CD4-positive, CD25-positive, alpha-beta regulatory T cell (primary cell): ENCODE results near the gene SLC38A6. TPM values are rescaled to one million over a fixed set of nuclear protein-coding genes. Genes with fewer than 3 reads are reported as not detected.

Experiments
- ATAC-seq, 2 donors: fragments of 150-1000 bp; cut with Tn5 transposase; one replicate each; pipeline ENCODE4 v1.10.0; 2021; ENCODE audit warnings: low read depth in 2 of 2, moderate number of reproducible peaks in 2 of 2, moderate library complexity in 1 of 2
- DNase-seq, 3 donors: peaks; one replicate each; pipeline versions ENCODE4 v3.0.0 to v3.0.0-alpha.2; 2012 to 2022; ENCODE audit warnings: mixed read lengths in 1 of 3
- H3K27ac ChIP-seq: one replicate; pipeline ENCODE4 v1.7.0; 2013; ENCODE audit warnings: mild to moderate bottlenecking, low read length; ENCODE audit not compliant: insufficient read depth, poor library complexity, severe bottlenecking
- H3K27me3 ChIP-seq: one replicate; pipeline ENCODE4 v1.7.0; 2013; ENCODE audit warnings: low read length; ENCODE audit not compliant: control insufficient read depth, insufficient read depth
- H3K36me3 ChIP-seq: one replicate; pipeline ENCODE4 v1.7.0; 2013; ENCODE audit warnings: mild to moderate bottlenecking, low read length, moderate library complexity; ENCODE audit not compliant: control insufficient read depth, insufficient read depth
- H3K4me1 ChIP-seq: 2 replicates; pipeline ENCODE4 v1.7.0; 2013; ENCODE audit warnings: mild to moderate bottlenecking, low read length; ENCODE audit not compliant: insufficient read depth, control insufficient read depth, poor library complexity, severe bottlenecking
- H3K4me3 ChIP-seq: one replicate; pipeline ENCODE4 v1.7.0; 2013; ENCODE audit warnings: low read depth, mild to moderate bottlenecking, low read length, moderate library complexity
- H3K9me3 ChIP-seq, 2 experiments: 1 replicate in 1 of 2; 2 replicates in 1 of 2; pipeline ENCODE4 v1.7.0; 2013; ENCODE audit warnings: low read length in 2 of 2, mild to moderate bottlenecking in 1 of 2, moderate library complexity in 1 of 2; ENCODE audit not compliant: control insufficient read depth in 2 of 2
- H3K27ac Mint-ChIP-seq, 3 donors: one replicate each; pipeline ENCODE4 v1.8.0; 2020 to 2022; ENCODE audit warnings: mild to moderate bottlenecking in 3 of 3, mixed read lengths in 3 of 3, moderate library complexity in 2 of 3
- H3K27me3 Mint-ChIP-seq: one replicate; pipeline ENCODE4 v1.8.0; 2022; ENCODE audit warnings: mild to moderate bottlenecking, mixed read lengths
- H3K36me3 Mint-ChIP-seq: one replicate; pipeline ENCODE4 v1.8.0; 2020; ENCODE audit warnings: mixed read lengths
- H3K4me1 Mint-ChIP-seq, 4 donors: one replicate each; pipeline ENCODE4 v1.8.0; 2020 to 2022; ENCODE audit warnings: mixed read lengths in 4 of 4, mild to moderate bottlenecking in 1 of 4
- H3K4me3 Mint-ChIP-seq, 4 donors: one replicate each; pipeline ENCODE4 v1.8.0; 2020 to 2022; ENCODE audit warnings: mild to moderate bottlenecking in 4 of 4, mixed read lengths in 4 of 4, moderate library complexity in 3 of 4
- H3K9me3 Mint-ChIP-seq, 7 donors: one replicate each; pipeline ENCODE4 v1.8.0; 2020 to 2022; ENCODE audit warnings: mixed read lengths in 7 of 7, mild to moderate bottlenecking in 3 of 7, moderate library complexity in 2 of 7
- polyA plus RNA-seq, 4 donors: library from polyadenylated mRNA; unstranded; fragments of 300-500 nt; fragmentation: Illumina TruSeq; gene quantifications; one replicate each; pipeline ENCODE4 v1.2.3, GENCODE V29; 2021
- total RNA-seq: library from RNA; stranded (reverse); gene quantifications from one replicate; pipeline ENCODE4 v1.2.3, GENCODE V29; 2022

SLC38A6 gene
- total and polyA plus RNA-seq, 5 donors from 2014 or later: 6.3 to 13.8 (median 9.4) TPM

DNA sequence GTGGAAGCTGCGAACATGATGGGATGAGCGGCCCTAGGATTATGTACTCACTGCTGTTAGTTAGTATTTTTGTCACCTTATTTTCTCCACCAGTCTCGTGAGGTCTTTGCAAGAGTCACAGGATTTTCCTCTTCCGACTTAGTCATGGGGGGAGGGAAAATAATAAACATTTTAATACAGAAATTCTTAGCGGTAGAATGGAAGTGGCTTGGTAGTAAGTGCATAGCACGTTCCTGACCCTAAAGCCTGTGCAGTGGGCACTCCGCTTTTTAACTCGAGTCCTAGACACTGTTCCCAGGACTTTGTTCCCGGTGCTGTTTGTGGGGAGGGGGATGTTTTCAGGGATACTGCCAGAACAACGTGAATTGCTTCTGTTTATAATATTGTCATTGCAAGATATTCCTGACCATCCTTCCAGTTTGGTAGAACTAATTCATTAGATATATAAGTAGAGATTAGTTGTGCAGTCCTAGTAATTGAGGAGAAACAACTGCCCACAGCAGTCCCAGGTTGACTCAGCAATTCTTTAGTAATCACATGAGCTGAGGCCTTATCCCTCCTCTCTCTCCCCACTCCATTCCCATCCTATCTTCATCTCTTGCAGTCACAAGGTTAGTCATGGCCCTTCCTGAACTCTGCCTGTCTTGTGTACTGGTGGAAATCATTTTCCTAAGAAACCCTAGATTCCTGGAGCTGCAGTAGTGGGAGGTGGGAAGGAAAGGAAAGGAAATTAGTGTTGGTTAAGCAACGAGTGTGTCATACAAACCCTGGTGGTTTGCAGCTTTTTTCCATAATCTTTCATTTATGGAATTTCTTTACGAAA, 799 bp downstream of the SLC38A6 start:
- Histone ChIP-seq H3K27ac (peak overlapping the region; percentile 92), H3K27me3 (no peaks in the 10 kb centered on the region), H3K36me3 (peaks cover 10% of the 10 kb centered on the region), H3K9me3 (no peaks in the 10 kb centered on the region), H3K4me3 (peak overlapping the region; percentile 90), H3K4me1 (peaks cover 26% of the 10 kb centered on the region)
- Mint-ChIP-seq H3K27me3 (no peaks in the 10 kb centered on the region), H3K36me3 (peaks cover 15% of the 10 kb centered on the region), H3K4me3 (no peak overlapping the region), H3K27ac (no peak overlapping the region), H3K9me3 (no peaks in the 10 kb centered on the region), H3K4me1 (peaks cover 19 to 36% (median 25%) of the 10 kb centered on the region in 4 donors)
- DNase-seq (peak in 1 of 3 donors; percentile 17), ATAC-seq (peak in 1 of 2 donors; percentile 1)

DNA sequence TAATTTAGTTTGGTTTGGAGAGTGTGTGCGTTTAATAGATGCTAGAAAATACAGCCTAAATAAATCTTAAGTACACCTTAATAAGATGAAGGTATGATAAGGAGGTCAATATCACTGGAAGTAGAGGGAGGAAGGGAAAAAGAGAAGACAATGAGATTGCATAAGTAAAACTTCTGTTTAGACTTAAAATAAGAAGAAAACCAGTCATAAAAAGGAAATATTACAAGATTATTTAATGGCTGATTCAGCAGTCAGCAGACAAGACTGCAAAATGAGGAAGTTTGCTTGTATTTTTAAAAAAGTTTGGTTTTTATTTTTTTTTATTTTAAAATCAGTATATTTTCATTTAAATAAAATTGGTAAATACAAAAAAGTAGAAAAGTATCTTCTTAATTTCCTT, 3.2 kb downstream of the SLC38A6 start:
- no peaks in the 10 kb centered on the region for H3K27me3 ChIP-seq
- H3K36me3 ChIP-seq: peaks cover 27% of the 10 kb centered on the region
- H3K9me3 ChIP-seq: no peaks in the 10 kb centered on the region
- H3K27ac Mint-ChIP-seq: no peak overlapping the region
- peaks cover 15% of the 10 kb centered on the region for H3K36me3 Mint-ChIP-seq
- DNase-seq (no peak), ATAC-seq (no peak)
- peaks cover 22% of the 10 kb centered on the region for H3K4me1 ChIP-seq
- H3K4me3 ChIP-seq: no peak overlapping the region
- H3K27me3 Mint-ChIP-seq: no peaks in the 10 kb centered on the region
- H3K27ac ChIP-seq: no peak overlapping the region
- H3K9me3 Mint-ChIP-seq: no peaks in the 10 kb centered on the region
- peaks cover 11 to 17% (median 15%) of the 10 kb centered on the region in 4 donors for H3K4me1 Mint-ChIP-seq
- no peak overlapping the region for H3K4me3 Mint-ChIP-seq

DNA sequence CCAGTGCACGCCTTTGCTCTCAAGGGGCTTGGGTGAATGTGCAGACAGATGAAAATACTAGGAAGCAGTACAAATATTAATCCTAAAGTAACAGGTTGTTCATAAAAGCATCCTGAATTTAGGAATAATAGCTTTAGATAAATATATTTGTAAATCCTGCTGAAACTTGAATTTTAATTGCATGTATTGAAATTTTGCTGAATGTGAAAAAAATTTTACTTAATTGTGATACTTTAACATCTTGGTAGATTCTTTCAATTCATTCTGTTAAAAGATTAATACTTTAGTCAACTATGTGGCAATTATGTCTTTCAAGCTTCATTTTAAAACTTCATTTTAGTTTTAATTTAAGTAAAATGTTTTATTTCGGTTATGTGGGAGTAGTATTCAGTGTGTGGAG, 5.5 kb downstream of the SLC38A6 start:
- H3K36me3 ChIP-seq: peaks cover 35% of the 10 kb centered on the region
- no peak overlapping the region for H3K27ac Mint-ChIP-seq
- peaks cover 10% of the 10 kb centered on the region for H3K4me1 ChIP-seq
- no peaks in the 10 kb centered on the region for H3K9me3 Mint-ChIP-seq
- DNase-seq: no peak
- no peaks in the 10 kb centered on the region for H3K27me3 ChIP-seq
- H3K9me3 ChIP-seq: no peaks in the 10 kb centered on the region
- no peak overlapping the region for H3K27ac ChIP-seq
- H3K4me1 Mint-ChIP-seq: peaks cover 12 to 16% (median 14%) of the 10 kb centered on the region in 4 donors
- no peak for ATAC-seq
- peaks cover 20% of the 10 kb centered on the region for H3K36me3 Mint-ChIP-seq
- H3K4me3 Mint-ChIP-seq: no peak overlapping the region
- no peak overlapping the region for H3K4me3 ChIP-seq
- H3K27me3 Mint-ChIP-seq: no peaks in the 10 kb centered on the region

DNA sequence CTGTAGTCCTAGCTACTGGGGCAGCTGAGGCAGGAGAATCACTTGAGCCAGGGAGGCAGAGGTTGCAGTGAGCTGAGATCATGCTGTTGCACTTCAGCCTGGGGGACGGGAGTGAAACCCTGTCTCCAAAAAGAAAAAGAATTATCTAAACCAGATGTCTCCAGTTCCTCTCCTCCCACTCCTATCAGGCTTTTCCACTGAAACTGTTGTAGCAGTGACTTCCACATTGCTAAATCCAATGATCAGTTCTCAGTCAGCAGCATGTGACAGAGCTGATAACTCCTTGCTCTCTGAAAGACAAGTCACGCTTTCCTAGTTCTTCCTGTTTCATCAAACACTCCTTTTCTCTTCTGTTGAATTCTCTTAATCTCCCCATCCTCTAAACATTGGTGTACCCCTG, 8.6 kb downstream of the SLC38A6 start:
- Mint-ChIP-seq H3K27me3 (no peaks in the 10 kb centered on the region), H3K36me3 (peaks cover 32% of the 10 kb centered on the region), H3K4me1 (peaks cover 11 to 16% (median 12%) of the 10 kb centered on the region in 4 donors), H3K4me3 (no peak overlapping the region), H3K9me3 (no peaks in the 10 kb centered on the region), H3K27ac (no peak overlapping the region)
- H3K36me3 ChIP-seq: peaks cover 40% of the 10 kb centered on the region
- no peaks in the 10 kb centered on the region for H3K27me3 ChIP-seq
- no peaks in the 10 kb centered on the region for H3K4me1 ChIP-seq
- DNase-seq: no peak
- H3K9me3 ChIP-seq: no peaks in the 10 kb centered on the region
- ATAC-seq: no peak
- no peak overlapping the region for H3K4me3 ChIP-seq
- H3K27ac ChIP-seq: no peak overlapping the region

DNA sequence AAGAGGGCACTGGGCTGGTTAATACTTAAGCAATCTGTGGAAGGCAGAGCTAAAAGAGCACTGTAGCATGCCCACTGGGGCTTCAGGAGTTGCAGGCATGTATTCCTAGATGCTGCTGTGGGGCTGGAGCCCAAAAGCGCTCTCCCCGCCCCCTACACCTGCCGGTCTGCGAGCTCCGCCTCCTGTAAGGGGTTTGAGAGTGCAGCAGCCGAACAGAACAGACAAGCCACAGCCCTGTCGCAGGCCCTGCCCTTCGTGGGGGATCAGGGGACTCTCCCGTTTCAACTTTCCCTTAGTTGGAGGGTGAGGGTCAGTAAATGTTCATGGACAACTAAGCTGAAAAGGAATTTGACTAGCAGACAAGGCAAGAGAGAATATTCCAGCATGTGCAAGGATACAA, 17.6 kb downstream of the SLC38A6 start:
- Mint-ChIP-seq H3K27ac (no peak overlapping the region), H3K27me3 (no peaks in the 10 kb centered on the region), H3K36me3 (peaks cover 43% of the 10 kb centered on the region), H3K4me3 (no peak overlapping the region), H3K4me1 (no peaks in the 10 kb centered on the region), H3K9me3 (peaks cover 0 to 3% (median 1%) of the 10 kb centered on the region in 7 donors)
- Histone ChIP-seq H3K36me3 (no peaks in the 10 kb centered on the region), H3K27me3 (no peaks in the 10 kb centered on the region), H3K9me3 (no peaks in the 10 kb centered on the region), H3K4me3 (no peak overlapping the region), H3K4me1 (no peaks in the 10 kb centered on the region), H3K27ac (no peak overlapping the region)
- DNase-seq: no peak
- ATAC-seq: no peak

DNA sequence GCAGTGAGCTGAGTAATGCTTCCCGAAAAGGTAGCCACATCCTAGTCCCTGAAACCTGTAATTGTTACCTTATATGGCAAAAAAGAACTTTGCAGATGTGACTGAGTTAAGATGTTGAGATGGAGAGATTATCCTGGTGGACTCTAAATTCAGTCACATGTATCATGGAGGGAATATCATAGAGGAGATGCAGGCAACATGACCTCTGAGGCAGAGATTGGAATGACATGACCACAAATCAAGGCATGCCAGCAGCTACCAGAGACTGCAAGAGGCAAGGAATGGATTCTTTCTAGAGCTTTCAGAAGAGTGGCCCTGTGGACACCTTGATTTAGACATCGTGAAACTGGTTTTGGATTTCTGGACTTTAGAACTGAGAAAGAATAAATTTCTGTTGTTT, 18.5 kb downstream of the SLC38A6 start:
- no peaks in the 10 kb centered on the region for H3K27me3 ChIP-seq
- ATAC-seq: no peak

DNA sequence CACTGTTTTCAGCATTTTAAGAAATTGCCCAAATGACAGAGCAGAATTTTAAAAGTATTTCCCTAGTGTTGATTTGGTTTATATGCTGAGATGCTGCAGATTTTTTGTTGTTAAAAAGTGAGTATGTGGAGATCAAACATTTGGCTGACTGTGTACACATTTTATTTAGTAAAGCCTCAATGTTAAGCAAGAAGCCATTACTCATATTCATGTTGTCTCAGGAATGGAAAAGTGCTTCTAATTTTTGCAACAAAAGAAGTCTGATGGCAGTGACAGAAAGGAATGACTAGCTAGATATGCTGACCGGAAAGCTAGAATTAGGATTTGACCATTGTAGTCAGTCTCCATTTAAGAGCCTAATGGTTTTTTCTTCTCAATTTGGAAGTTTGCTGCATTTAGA, 22.5 kb downstream of the SLC38A6 start:
- Histone ChIP-seq H3K4me1 (no peaks in the 10 kb centered on the region), H3K4me3 (no peak overlapping the region), H3K27me3 (no peaks in the 10 kb centered on the region), H3K36me3 (no peaks in the 10 kb centered on the region), H3K9me3 (no peaks in the 10 kb centered on the region), H3K27ac (no peak overlapping the region)
- Mint-ChIP-seq H3K27ac (no peak overlapping the region), H3K4me3 (no peak overlapping the region), H3K4me1 (no peaks in the 10 kb centered on the region), H3K27me3 (no peaks in the 10 kb centered on the region), H3K9me3 (peaks cover 0 to 9% (median 2%) of the 10 kb centered on the region in 7 donors), H3K36me3 (peaks cover 25% of the 10 kb centered on the region)
- DNase-seq (no peak), ATAC-seq (no peak)

More for the DNA sequence above, 18.5 kb downstream of the SLC38A6 start:
- no peaks in the 10 kb centered on the region for H3K9me3 ChIP-seq
- Mint-ChIP-seq H3K4me3 (no peak overlapping the region), H3K36me3 (peaks cover 48% of the 10 kb centered on the region), H3K27ac (no peak overlapping the region), H3K9me3 (peaks cover 0 to 9% (median 2%) of the 10 kb centered on the region in 7 donors), H3K4me1 (no peaks in the 10 kb centered on the region), H3K27me3 (no peaks in the 10 kb centered on the region)
- H3K4me1 ChIP-seq: no peaks in the 10 kb centered on the region
- DNase-seq: no peak
- no peak overlapping the region for H3K27ac ChIP-seq
- no peaks in the 10 kb centered on the region for H3K36me3 ChIP-seq
- no peak overlapping the region for H3K4me3 ChIP-seq

DNA sequence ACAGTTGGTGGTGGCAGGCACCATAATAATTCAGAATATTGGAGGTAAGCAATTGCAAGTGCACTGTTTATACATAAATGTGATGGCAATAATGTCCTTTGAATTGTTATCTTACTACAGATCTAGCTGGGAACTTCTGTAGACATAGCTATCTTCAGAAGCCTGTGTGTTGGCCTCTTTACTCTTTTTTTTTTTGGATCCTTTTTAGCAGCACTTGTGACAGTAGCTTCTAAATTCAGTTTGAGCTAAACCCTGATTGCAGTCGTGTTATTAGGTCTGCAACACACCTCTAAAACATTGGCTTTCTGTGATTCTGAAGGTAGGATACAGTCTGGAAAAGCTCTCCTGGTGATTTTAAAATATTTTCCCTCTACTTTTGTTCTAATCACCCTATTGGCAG, 38.5 kb downstream of the SLC38A6 start:
- Histone ChIP-seq H3K27me3 (no peaks in the 10 kb centered on the region), H3K36me3 (no peaks in the 10 kb centered on the region), H3K4me1 (no peaks in the 10 kb centered on the region), H3K4me3 (no peak overlapping the region), H3K9me3 (no peaks in the 10 kb centered on the region), H3K27ac (no peak overlapping the region)
- Mint-ChIP-seq H3K4me3 (no peak overlapping the region), H3K36me3 (peaks cover 4% of the 10 kb centered on the region), H3K4me1 (no peaks in the 10 kb centered on the region), H3K27ac (no peak overlapping the region), H3K27me3 (no peaks in the 10 kb centered on the region), H3K9me3 (no peaks in the 10 kb centered on the region)
- ATAC-seq: no peak
- no peak for DNase-seq
